DND-41 (cell line): ENCODE measurements around the gene NCL.

Experiments
- ATAC-seq: fragments of 200-7000 bp; cut with Tn5 transposase; 3 replicates; pipeline ENCODE4 v1.9.1; 2021; ENCODE audit warnings: low read depth; ENCODE audit not compliant: insufficient read depth
- DNase-seq: peaks from one replicate; pipeline ENCODE4 v3.0.0-alpha.2; 2020
- H2AFZ ChIP-seq: 2 replicates; pipeline ENCODE4 v1.6.0; 2012; ENCODE audit warnings: low read depth, low read length
- H3K27ac ChIP-seq: 2 replicates; pipeline ENCODE4 v1.5.1; 2012; ENCODE audit warnings: low read length, inconsistent platforms
- H3K27me3 ChIP-seq: fragments of 200-600 bp; sonication (generic); 2 replicates; pipeline ENCODE4 v1.6.0; 2012; ENCODE audit warnings: low read length, mild to moderate bottlenecking, inconsistent platforms; ENCODE audit not compliant: insufficient read depth, poor library complexity
- H3K36me3 ChIP-seq: 2 replicates; pipeline ENCODE4 v1.5.1; 2012; ENCODE audit warnings: low read length, inconsistent platforms; ENCODE audit not compliant: insufficient read depth
- H3K4me1 ChIP-seq: 2 replicates; pipeline ENCODE4 v1.5.1; 2012; ENCODE audit warnings: mild to moderate bottlenecking, low read length; ENCODE audit not compliant: insufficient read depth
- H3K4me2 ChIP-seq: 2 replicates; pipeline ENCODE4 v1.6.0; 2012; ENCODE audit warnings: mild to moderate bottlenecking, moderate library complexity, low read length, inconsistent platforms; ENCODE audit not compliant: insufficient read depth
- H3K4me3 ChIP-seq, 2 experiments: fragments of 200-600 bp in 1 of 2; shearing (Covaris generic) in 1 of 2; 2 replicates each; pipeline ENCODE4 v1.5.1; 2012 to 2016; ENCODE audit warnings: inconsistent platforms in 2 of 2, low read length in 2 of 2, mild to moderate bottlenecking in 2 of 2, low read depth in 1 of 2, moderate library complexity in 1 of 2
- H3K79me2 ChIP-seq: 2 replicates; pipeline ENCODE4 v1.6.0; 2012; ENCODE audit warnings: low read length, inconsistent platforms; ENCODE audit not compliant: insufficient read depth
- H3K9ac ChIP-seq: 2 replicates; pipeline ENCODE4 v1.6.0; 2012; ENCODE audit warnings: low read depth, mild to moderate bottlenecking, inconsistent platforms, low read length, moderate library complexity
- H3K9me3 ChIP-seq: 2 replicates; pipeline ENCODE4 v1.5.1; 2012; ENCODE audit warnings: low read length, moderate library complexity, mild to moderate bottlenecking, inconsistent platforms; ENCODE audit not compliant: insufficient read depth, severe bottlenecking
- H4K20me1 ChIP-seq: 2 replicates; pipeline ENCODE4 v1.6.0; 2012; ENCODE audit warnings: low read length; ENCODE audit not compliant: insufficient read depth
- EZH2 ChIP-seq: IDR thresholded peaks from 3 replicates; pipeline ENCODE4 v1.6.1; 2012; ENCODE audit warnings: borderline replicate concordance, low read depth, mild to moderate bottlenecking, moderate library complexity, low read length, inconsistent platforms; ENCODE audit not compliant: severe bottlenecking
- TF ChIP-seq, protein P1 (sequence below): IDR thresholded peaks from 2 replicates; pipeline ENCODE4 v1.5.1; 2012; ENCODE audit warnings: borderline replicate concordance, low read length, moderate library complexity, mild to moderate bottlenecking; ENCODE audit not compliant: poor library complexity, severe bottlenecking; ENCODE audit errors: extremely low read depth

NCL gene

DNA sequence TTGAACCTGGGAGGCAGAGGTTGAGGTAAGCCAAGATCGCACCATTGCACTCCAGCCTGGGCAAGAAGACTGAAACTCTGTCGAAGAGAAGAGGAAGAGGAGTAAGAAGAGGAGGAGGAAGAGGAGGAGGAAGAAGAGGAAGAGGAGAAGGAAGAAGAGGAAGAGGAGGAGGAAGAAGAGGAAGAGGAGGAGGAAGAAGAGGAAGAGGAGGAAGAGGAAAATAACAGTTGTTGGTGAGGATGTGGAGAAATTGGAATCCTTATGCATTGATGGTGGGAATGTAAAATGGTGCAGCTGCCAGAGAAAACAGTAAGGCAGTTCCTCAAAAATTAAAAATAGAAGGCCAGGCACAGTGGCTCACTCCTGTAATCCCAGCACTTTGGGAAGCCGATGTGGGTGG, 8.5 kb upstream of the NCL start:
- H3K79me2 ChIP-seq = no peaks in the 10 kb centered on the region
- no peaks in the 10 kb centered on the region for H4K20me1 ChIP-seq
- H3K4me1 ChIP-seq = no peaks in the 10 kb centered on the region
- H3K36me3 ChIP-seq = no peaks in the 10 kb centered on the region
- H3K27me3 ChIP-seq = peaks cover 7% of the 10 kb centered on the region
- H3K27ac ChIP-seq = no peak overlapping the region
- TF ChIP-seq EZH2 = no peak
- DNase-seq = no peak
- H2AFZ ChIP-seq = no peak overlapping the region
- H3K9me3 ChIP-seq = no peaks in the 10 kb centered on the region
- no peak for ATAC-seq
- no peak overlapping the region for H3K4me2 ChIP-seq
- no peak overlapping the region for H3K4me3 ChIP-seq
- H3K9ac ChIP-seq = no peak overlapping the region

DNA sequence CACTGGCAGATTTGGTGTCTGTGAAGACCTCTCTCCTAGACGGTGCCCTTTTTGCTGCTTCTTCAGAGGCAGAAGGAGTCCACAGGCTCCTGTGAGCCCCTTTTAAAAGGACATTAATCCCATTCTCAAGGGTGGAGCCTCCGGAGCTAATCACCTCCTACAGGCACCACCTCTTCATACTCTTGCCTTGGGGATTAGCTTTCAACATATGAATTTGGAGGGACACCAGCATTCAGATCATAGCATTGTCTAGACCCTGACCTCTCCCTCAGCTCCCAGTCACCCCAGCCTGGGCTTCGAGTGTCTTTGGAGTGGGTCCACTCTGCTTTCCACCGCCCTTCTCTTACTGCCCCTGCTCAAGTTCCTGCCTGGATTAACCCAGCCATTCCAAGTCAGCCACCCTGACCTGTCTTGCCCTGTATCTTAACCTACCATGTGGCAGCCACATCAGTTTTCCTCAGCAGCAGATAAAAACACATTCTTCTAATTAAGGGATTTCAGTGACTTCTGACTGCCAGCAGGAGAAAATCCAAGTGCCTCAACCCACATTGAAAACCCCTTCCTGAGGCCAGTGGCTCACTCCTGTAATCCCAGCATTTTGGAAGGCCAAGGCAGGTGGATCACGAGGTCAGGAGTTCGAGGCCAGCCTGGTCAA, 6.1 kb upstream of the NCL start:
- Histone ChIP-seq H3K4me3 (no peak overlapping the region), H2AFZ (no peak overlapping the region), H4K20me1 (no peaks in the 10 kb centered on the region), H3K4me2 (no peak overlapping the region), H3K27me3 (no peaks in the 10 kb centered on the region), H3K79me2 (peaks cover 4% of the 10 kb centered on the region), H3K9me3 (no peaks in the 10 kb centered on the region), H3K9ac (no peak overlapping the region), H3K36me3 (no peaks in the 10 kb centered on the region; the same call in 1 of the 2 replicates), H3K27ac (no peak overlapping the region), H3K4me1 (peaks cover 8% of the 10 kb centered on the region)
- no peak for TF ChIP-seq EZH2
- TF ChIP-seq, protein P1, sequence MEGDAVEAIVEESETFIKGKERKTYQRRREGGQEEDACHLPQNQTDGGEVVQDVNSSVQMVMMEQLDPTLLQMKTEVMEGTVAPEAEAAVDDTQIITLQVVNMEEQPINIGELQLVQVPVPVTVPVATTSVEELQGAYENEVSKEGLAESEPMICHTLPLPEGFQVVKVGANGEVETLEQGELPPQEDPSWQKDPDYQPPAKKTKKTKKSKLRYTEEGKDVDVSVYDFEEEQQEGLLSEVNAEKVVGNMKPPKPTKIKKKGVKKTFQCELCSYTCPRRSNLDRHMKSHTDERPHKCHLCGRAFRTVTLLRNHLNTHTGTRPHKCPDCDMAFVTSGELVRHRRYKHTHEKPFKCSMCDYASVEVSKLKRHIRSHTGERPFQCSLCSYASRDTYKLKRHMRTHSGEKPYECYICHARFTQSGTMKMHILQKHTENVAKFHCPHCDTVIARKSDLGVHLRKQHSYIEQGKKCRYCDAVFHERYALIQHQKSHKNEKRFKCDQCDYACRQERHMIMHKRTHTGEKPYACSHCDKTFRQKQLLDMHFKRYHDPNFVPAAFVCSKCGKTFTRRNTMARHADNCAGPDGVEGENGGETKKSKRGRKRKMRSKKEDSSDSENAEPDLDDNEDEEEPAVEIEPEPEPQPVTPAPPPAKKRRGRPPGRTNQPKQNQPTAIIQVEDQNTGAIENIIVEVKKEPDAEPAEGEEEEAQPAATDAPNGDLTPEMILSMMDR = no peak
- ATAC-seq (no peak), DNase-seq (no peak)

DNA sequence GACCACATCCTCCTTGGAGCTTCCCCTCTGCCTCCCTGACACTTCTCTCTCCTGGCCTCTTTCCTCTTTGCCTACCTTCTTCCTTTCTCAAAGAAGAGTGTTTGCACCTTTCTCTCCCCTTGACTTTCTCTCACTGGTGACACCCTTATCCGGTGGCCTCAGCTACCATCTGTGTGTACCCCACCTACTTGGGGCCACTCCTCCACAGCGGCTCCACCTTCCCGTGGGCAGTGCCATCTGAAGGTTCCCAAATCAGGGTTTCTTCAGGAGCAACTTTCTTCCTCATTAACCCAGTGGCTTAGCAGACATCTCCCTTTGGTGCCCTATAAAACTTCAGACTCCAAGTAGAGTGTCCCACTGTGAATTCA, 5.3 kb upstream of the NCL start:
- Histone ChIP-seq H4K20me1 (no peaks in the 10 kb centered on the region), H3K27ac (no peak overlapping the region)

More for the DNA sequence above, 5.3 kb upstream of the NCL start:
- H3K27me3 ChIP-seq = no peaks in the 10 kb centered on the region
- H3K9me3 ChIP-seq = no peaks in the 10 kb centered on the region
- no peak overlapping the region for H2AFZ ChIP-seq
- DNase-seq (no peak), ATAC-seq (no peak)
- H3K9ac ChIP-seq = no peak overlapping the region
- H3K4me2 ChIP-seq = no peak overlapping the region
- H3K79me2 ChIP-seq = peaks cover 12% of the 10 kb centered on the region
- no peak for TF ChIP-seq EZH2
- TF ChIP-seq, protein P1 = no peak
- peaks cover 11% of the 10 kb centered on the region for H3K4me1 ChIP-seq
- no peak overlapping the region for H3K4me3 ChIP-seq
- no peaks in the 10 kb centered on the region; the same call in 1 of the 2 replicates for H3K36me3 ChIP-seq
